Liver (tissue), 9 donors: ENCODE measurements around the gene SLMAP. TPM values are rescaled to one million over a fixed set of nuclear protein-coding genes. Genes with fewer than 3 reads are reported as not detected.

ENCODE experiments used
- DNase-seq: peaks from one replicate; pipeline ENCODE4 v3.0.0-alpha.2; 2017; ENCODE audit warnings: low spot score
- H3K27ac ChIP-seq, 2 donors: one replicate each; pipeline ENCODE4 v1.7.0; 2013; ENCODE audit warnings: inconsistent platforms in 2 of 2, low read length in 2 of 2, control low read depth in 1 of 2, low read depth in 1 of 2, mild to moderate bottlenecking in 1 of 2
- H3K27me3 ChIP-seq, 4 donors: one replicate each; pipeline versions ENCODE4 v1.6.1 to v1.7.0; 2013; ENCODE audit warnings: low read length in 3 of 4, inconsistent platforms in 1 of 4, mild to moderate bottlenecking in 1 of 4, moderate library complexity in 1 of 4; ENCODE audit not compliant: control insufficient read depth in 4 of 4, insufficient read depth in 4 of 4
- H3K36me3 ChIP-seq, 4 donors: one replicate each; pipeline versions ENCODE4 v1.6.1 to v1.7.0; 2013; ENCODE audit warnings: low read length in 3 of 4, mild to moderate bottlenecking in 3 of 4, low read depth in 1 of 4, moderate library complexity in 1 of 4; ENCODE audit not compliant: control insufficient read depth in 4 of 4, insufficient read depth in 3 of 4
- H3K4me1 ChIP-seq, 4 donors: one replicate each; pipeline versions ENCODE4 v1.6.1 to v1.7.0; 2013; ENCODE audit warnings: low read length in 3 of 4, mild to moderate bottlenecking in 3 of 4, moderate library complexity in 1 of 4; ENCODE audit not compliant: control insufficient read depth in 4 of 4, insufficient read depth in 4 of 4
- H3K4me3 ChIP-seq, 3 donors: one replicate each; pipeline versions ENCODE4 v1.6.1 to v1.7.0; 2013; ENCODE audit warnings: low read length in 3 of 3, control low read depth in 1 of 3, low read depth in 1 of 3, mild to moderate bottlenecking in 1 of 3
- H3K9ac ChIP-seq, 2 donors: one replicate each; pipeline ENCODE4 v1.7.0; 2013; ENCODE audit warnings: low read length in 2 of 2, mild to moderate bottlenecking in 2 of 2, moderate library complexity in 2 of 2, control low read depth in 1 of 2, low read depth in 1 of 2
- H3K9me3 ChIP-seq, 4 donors: one replicate each; pipeline versions ENCODE4 v1.6.1 to v1.7.0; 2013; ENCODE audit warnings: low read length in 3 of 4; ENCODE audit not compliant: control insufficient read depth in 4 of 4
- CTCF ChIP-seq: fragments of 150-350 bp; IDR thresholded peaks from 2 replicates; pipeline ENCODE4 v1.5.1; 2017; ENCODE audit warnings: improper control_type of control experiment, low read depth, low read length; ENCODE audit not compliant: missing input control
- FOXA1 ChIP-seq: IDR thresholded peaks from 2 replicates; pipeline ENCODE4 v1.6.1; 2016; ENCODE audit warnings: antibody characterized with exemption
- FOXA2 ChIP-seq: IDR thresholded peaks from 2 replicates; pipeline ENCODE4 v1.6.1; 2016; ENCODE audit warnings: antibody characterized with exemption
- GABPA ChIP-seq, 2 donors: IDR thresholded peaks in 1 of 2; conservative IDR thresholded peaks in 1 of 2; 2 replicates each; pipeline ENCODE4 v1.6.1; 2016; ENCODE audit warnings: antibody characterized with exemption in 2 of 2, mild to moderate bottlenecking in 1 of 2, moderate library complexity in 1 of 2
- HNF4A ChIP-seq, 2 donors: conservative IDR thresholded peaks; 2 replicates each; pipeline ENCODE4 v1.6.1; 2016; ENCODE audit warnings: antibody characterized with exemption in 2 of 2, mild to moderate bottlenecking in 2 of 2
- HNF4G ChIP-seq: IDR thresholded peaks from 2 replicates; pipeline ENCODE4 v1.6.1; 2016; ENCODE audit warnings: antibody characterized with exemption
- JUND ChIP-seq, 2 donors: IDR thresholded peaks; 2 replicates each; pipeline ENCODE4 v1.6.1; 2016; ENCODE audit warnings: antibody characterized with exemption in 2 of 2
- MAX ChIP-seq: IDR thresholded peaks from 2 replicates; pipeline ENCODE4 v1.6.1; 2016; ENCODE audit warnings: antibody characterized with exemption
- RAD21 ChIP-seq, 2 donors: IDR thresholded peaks; 2 replicates each; pipeline ENCODE4 v1.6.1; 2016; ENCODE audit warnings: antibody characterized with exemption in 2 of 2, mild to moderate bottlenecking in 2 of 2
- REST ChIP-seq: IDR thresholded peaks from 2 replicates; pipeline ENCODE4 v1.6.1; 2016; ENCODE audit warnings: antibody characterized with exemption, mild to moderate bottlenecking
- RXRA ChIP-seq, 2 donors: IDR thresholded peaks; 2 replicates each; pipeline ENCODE4 v1.6.1; 2017 to 2018; ENCODE audit warnings: antibody characterized with exemption in 2 of 2, mild to moderate bottlenecking in 1 of 2
- SP1 ChIP-seq: IDR thresholded peaks from 2 replicates; pipeline ENCODE4 v1.6.1; 2018; ENCODE audit warnings: antibody characterized with exemption, mild to moderate bottlenecking
- TAF1 ChIP-seq: conservative IDR thresholded peaks from 2 replicates; pipeline ENCODE4 v1.6.1; 2016; ENCODE audit warnings: antibody characterized with exemption, mild to moderate bottlenecking
- ZBTB33 ChIP-seq: IDR thresholded peaks from 2 replicates; pipeline ENCODE4 v1.6.1; 2016; ENCODE audit warnings: antibody characterized with exemption
- WGBS: extraction: QIAGEN DNeasy Blood & Tissue Kit; methylation state at CpG from one replicate; pipeline ENCODE4 v1.1.7; 2013; 5-methylcytosine and 5-hydroxymethylcytosine counted together
- polyA plus RNA-seq, 2 donors: library from polyadenylated mRNA; stranded (reverse) in 1 of 2; unstranded in 1 of 2; fragments of 200-250 nt in 1 of 2; fragments of >200 nt in 1 of 2; fragmentation: Nextera tagmentation in 1 of 2; extraction: Ambion mirVana in 1 of 2; gene quantifications; one replicate each; pipeline versions ENCODE4 v1.2.1 to v1.2.3, GENCODE V29; 2013 to 2015
- total RNA-seq, 2 donors: library from RNA; depleted of rRNA; stranded (reverse); fragments of >200 nt; gene quantifications; one replicate each; pipeline ENCODE4 v1.2.3, GENCODE V29; 2014
- donor health status: healthy.
- donor health status: healthy.
- donor health status: healthy.
- donor health status: healthy.
- donor health status: healthy.

The SLMAP gene
- total and polyA plus RNA-seq, 4 donors = 10.2 to 37.8 (median 19.4) TPM

- TF ChIP-seq REST = no peak
Observed at GRCh38 chr3:57889807-57890206, 133.7 kb downstream of the SLMAP start (continued).

- Histone ChIP-seq H3K4me1 (no peaks in the 10 kb centered on the region), H3K27me3 (no peaks in the 10 kb centered on the region), H3K36me3 (peaks cover 0 to 6% (median 1%) of the 10 kb centered on the region in 4 donors), H3K9ac (no peak overlapping the region), H3K27ac (no peak overlapping the region), H3K4me3 (no peak overlapping the region), H3K9me3 (no peaks in the 10 kb centered on the region)
- 95% methylated on average over 2 of the region's 2 CpGs for WGBS
- TF ChIP-seq REST = no peak
- TF ChIP-seq SP1 = no peak
- no peak for TF ChIP-seq RXRA (IDR thresholded peaks at IDR 0.05)
- no peak for TF ChIP-seq TAF1
- no peak for TF ChIP-seq GABPA (IDR thresholded peaks at IDR 0.05 in 1 of 2, conservative IDR thresholded peaks at IDR 0.05 in 1 of 2)
- no peak for TF ChIP-seq FOXA1
- no peak for DNase-seq
Observed at GRCh38 chr3:57890874-57891273, 134.8 kb downstream of the SLMAP start.

GRCh38 chr3:57892423-57892822 lies 136.3 kb downstream of the SLMAP start:
- Histone ChIP-seq H3K27ac (no peak overlapping the region), H3K4me1 (no peaks in the 10 kb centered on the region), H3K27me3 (no peaks in the 10 kb centered on the region), H3K36me3 (peaks cover 0 to 5% (median 2%) of the 10 kb centered on the region in 4 donors), H3K9me3 (no peaks in the 10 kb centered on the region), H3K9ac (no peak overlapping the region), H3K4me3 (no peak overlapping the region)
- TF ChIP-seq JUND (IDR thresholded peaks at IDR 0.05) (no peak), HNF4A (conservative IDR thresholded peaks at IDR 0.05) (no peak), FOXA2 (no peak), SP1 (no peak), ZBTB33 (no peak), GABPA (IDR thresholded peaks at IDR 0.05 in 1 of 2, conservative IDR thresholded peaks at IDR 0.05 in 1 of 2) (no peak), FOXA1 (no peak), CTCF (no peak), RAD21 (IDR thresholded peaks at IDR 0.05) (no peak), HNF4G (no peak), MAX (no peak), REST (no peak)
- no peak for DNase-seq
- 95% methylated on average over 3 of the region's 3 CpGs for WGBS
